ENCODE results near the gene FHOD3. TPM values are rescaled to one million over a fixed set of nuclear protein-coding genes. Genes with fewer than 3 reads are reported as not detected.

FHOD3 gene
- total RNA-seq, 1 donor from 2014 or later: 5.9 TPM

DNA sequence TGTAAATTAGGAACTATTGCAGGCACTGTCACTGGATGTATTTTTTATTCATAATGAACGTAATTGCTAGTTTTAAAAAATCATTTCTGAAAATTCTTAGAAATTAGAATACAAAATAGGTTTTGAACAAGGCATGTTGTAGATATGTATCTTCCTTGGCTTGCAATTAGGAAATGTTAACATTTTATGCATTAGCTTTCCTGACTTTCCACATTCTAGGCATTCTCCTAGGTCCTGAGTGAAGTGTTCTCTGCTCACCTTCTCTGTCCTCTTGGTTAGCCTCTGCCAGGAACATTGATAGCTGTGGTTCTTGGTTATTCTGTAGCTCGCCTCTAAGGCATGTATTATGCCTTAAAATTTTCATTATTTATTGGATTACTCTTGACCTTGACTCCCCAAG lies 130.3 kb downstream of the FHOD3 start:
- Mint-ChIP-seq H3K27ac (ENCODE audit: unreplicated experiment) (no peak overlapping the region), H3K4me1 (ENCODE audit: low read depth, unreplicated experiment) (no peaks in the 10 kb centered on the region), H3K9me3 (ENCODE audit: unreplicated experiment) (no peaks in the 10 kb centered on the region), H3K4me3 (ENCODE audit: unreplicated experiment) (no peak overlapping the region), H3K36me3 (ENCODE audit: low read depth, unreplicated experiment) (no peaks in the 10 kb centered on the region), H3K27me3 (ENCODE audit: low read depth, unreplicated experiment) (no peaks in the 10 kb centered on the region)
- Histone ChIP-seq H3K27me3 (ENCODE audit: insufficient read depth, low read length) (no peaks in the 10 kb centered on the region), H3K27ac (ENCODE audit: low read depth, low read length) (no peak overlapping the region), H3K36me3 (ENCODE audit: insufficient read depth, low read length) (no peaks in the 10 kb centered on the region), H3K4me3 (ENCODE audit: insufficient read depth, low read depth, low read length) (no peak overlapping the region), H3K4me1 (ENCODE audit: insufficient read depth, low read length) (no peaks in the 10 kb centered on the region), H3K9ac (ENCODE audit: low read length) (no peak overlapping the region), H3K9me3 (ENCODE audit: insufficient read depth, low read depth, low read length) (no peaks in the 10 kb centered on the region), H2AFZ (ENCODE audit: low read depth, low read length) (no peak overlapping the region), H3K79me2 (ENCODE audit: insufficient read depth, low read length) (no peaks in the 10 kb centered on the region), H3K4me2 (ENCODE audit: low read length) (no peak overlapping the region), H4K20me1 (ENCODE audit: insufficient read depth, low read length) (peaks cover 4% of the 10 kb centered on the region)
- DNase-seq (ENCODE audit: low read depth): no peak
- TF ChIP-seq EZH2 (IDR thresholded peaks at IDR 0.05; ENCODE audit: insufficient read depth, low read length): no peak
- TF ChIP-seq, protein P1, sequence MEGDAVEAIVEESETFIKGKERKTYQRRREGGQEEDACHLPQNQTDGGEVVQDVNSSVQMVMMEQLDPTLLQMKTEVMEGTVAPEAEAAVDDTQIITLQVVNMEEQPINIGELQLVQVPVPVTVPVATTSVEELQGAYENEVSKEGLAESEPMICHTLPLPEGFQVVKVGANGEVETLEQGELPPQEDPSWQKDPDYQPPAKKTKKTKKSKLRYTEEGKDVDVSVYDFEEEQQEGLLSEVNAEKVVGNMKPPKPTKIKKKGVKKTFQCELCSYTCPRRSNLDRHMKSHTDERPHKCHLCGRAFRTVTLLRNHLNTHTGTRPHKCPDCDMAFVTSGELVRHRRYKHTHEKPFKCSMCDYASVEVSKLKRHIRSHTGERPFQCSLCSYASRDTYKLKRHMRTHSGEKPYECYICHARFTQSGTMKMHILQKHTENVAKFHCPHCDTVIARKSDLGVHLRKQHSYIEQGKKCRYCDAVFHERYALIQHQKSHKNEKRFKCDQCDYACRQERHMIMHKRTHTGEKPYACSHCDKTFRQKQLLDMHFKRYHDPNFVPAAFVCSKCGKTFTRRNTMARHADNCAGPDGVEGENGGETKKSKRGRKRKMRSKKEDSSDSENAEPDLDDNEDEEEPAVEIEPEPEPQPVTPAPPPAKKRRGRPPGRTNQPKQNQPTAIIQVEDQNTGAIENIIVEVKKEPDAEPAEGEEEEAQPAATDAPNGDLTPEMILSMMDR (IDR thresholded peaks at IDR 0.05; ENCODE audit: insufficient read depth, low read depth, low read length): no peak
- no peak for FAIRE-seq

DNA sequence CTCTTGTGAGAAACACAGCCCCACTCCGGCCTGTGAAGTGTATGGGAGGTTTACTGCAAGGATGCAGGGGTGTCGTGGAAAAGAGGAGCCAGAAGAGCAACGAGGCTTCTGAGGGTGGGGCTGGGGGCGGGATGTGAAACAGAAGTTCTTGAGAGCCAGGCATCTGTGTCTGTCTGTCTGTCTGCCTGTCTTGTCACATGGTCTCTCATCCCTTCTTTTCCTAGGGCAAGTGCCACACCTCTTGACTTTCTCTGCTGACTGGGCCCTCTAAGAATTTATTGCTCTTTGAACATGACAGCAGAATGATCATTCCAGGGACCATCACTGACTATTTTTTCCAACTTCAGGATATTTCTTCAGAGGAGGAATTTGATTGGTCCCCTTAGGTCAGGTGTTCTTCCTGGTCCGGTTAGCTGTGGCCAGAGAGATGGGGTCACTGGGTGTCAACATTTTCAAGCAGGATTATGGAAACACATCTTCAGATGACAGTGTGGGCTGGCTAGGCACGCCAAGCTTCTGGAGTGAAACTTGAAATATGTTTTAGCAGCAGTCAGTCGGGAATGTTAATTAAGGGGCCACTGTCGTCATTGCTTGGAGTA lies 131.0 kb downstream of the FHOD3 start:
- H3K4me3 ChIP-seq (ENCODE audit: insufficient read depth, low read depth, low read length): no peak overlapping the region
- H2AFZ ChIP-seq (ENCODE audit: low read depth, low read length): no peak overlapping the region
- H3K4me1 ChIP-seq (ENCODE audit: insufficient read depth, low read length): no peaks in the 10 kb centered on the region
- Mint-ChIP-seq H3K36me3 (ENCODE audit: low read depth, unreplicated experiment) (no peaks in the 10 kb centered on the region), H3K27ac (ENCODE audit: unreplicated experiment) (no peak overlapping the region), H3K4me3 (ENCODE audit: unreplicated experiment) (no peak overlapping the region), H3K27me3 (ENCODE audit: low read depth, unreplicated experiment) (no peaks in the 10 kb centered on the region), H3K9me3 (ENCODE audit: unreplicated experiment) (no peaks in the 10 kb centered on the region), H3K4me1 (ENCODE audit: low read depth, unreplicated experiment) (no peaks in the 10 kb centered on the region)
- no peaks in the 10 kb centered on the region for H3K79me2 ChIP-seq (ENCODE audit: insufficient read depth, low read length)
- no peaks in the 10 kb centered on the region for H3K27me3 ChIP-seq (ENCODE audit: insufficient read depth, low read length)
- H3K27ac ChIP-seq (ENCODE audit: low read depth, low read length): no peak overlapping the region
- DNase-seq (ENCODE audit: low read depth) (no peak), FAIRE-seq (no peak)
- H3K9ac ChIP-seq (ENCODE audit: low read length): no peak overlapping the region
- no peak for TF ChIP-seq EZH2 (IDR thresholded peaks at IDR 0.05; ENCODE audit: insufficient read depth, low read length)
- H3K4me2 ChIP-seq (ENCODE audit: low read length): no peak overlapping the region
- peaks cover 4% of the 10 kb centered on the region for H4K20me1 ChIP-seq (ENCODE audit: insufficient read depth, low read length)
- no peaks in the 10 kb centered on the region for H3K9me3 ChIP-seq (ENCODE audit: insufficient read depth, low read depth, low read length)
- H3K36me3 ChIP-seq (ENCODE audit: insufficient read depth, low read length): no peaks in the 10 kb centered on the region

DNA sequence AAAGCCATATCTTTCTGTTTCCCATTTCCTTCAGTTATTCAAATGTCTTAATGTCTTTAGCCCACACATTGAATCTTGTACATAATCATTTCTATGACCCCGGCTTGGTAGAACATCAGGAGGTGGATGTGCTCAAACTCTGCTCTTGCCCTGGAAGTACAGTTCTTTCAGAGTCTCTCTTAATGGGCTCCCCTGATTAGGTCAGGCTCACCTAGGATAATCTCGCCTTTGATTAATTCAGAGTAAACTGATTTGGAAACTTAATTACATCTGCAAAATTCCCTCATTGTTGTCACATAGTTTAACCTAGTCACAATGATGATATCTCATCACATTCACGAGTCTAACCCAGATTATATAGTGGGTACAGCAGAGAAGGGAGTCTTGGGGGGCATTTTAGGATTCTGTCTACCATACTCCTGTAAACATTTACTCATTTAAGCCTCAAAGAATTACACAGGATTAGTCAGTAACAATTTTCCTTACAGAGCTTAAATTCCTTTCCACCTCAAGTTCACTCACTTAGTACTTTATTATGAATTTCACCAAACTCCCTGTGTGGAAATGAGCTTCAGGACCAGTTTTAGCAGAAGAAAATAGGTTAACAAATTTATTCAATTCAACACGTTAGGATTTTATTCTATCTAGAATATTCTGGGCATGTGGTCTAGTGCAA lies 135.5 kb downstream of the FHOD3 start:
- Histone ChIP-seq H3K79me2 (ENCODE audit: insufficient read depth, low read length) (peaks cover 4% of the 10 kb centered on the region), H3K4me1 (ENCODE audit: insufficient read depth, low read length) (no peaks in the 10 kb centered on the region), H3K27ac (ENCODE audit: low read depth, low read length) (no peak overlapping the region), H3K4me2 (ENCODE audit: low read length) (no peak overlapping the region), H3K4me3 (ENCODE audit: insufficient read depth, low read depth, low read length) (no peak overlapping the region), H3K36me3 (ENCODE audit: insufficient read depth, low read length) (no peaks in the 10 kb centered on the region), H2AFZ (ENCODE audit: low read depth, low read length) (no peak overlapping the region), H3K9ac (ENCODE audit: low read length) (no peak overlapping the region), H3K27me3 (ENCODE audit: insufficient read depth, low read length) (no peaks in the 10 kb centered on the region), H4K20me1 (ENCODE audit: insufficient read depth, low read length) (no peaks in the 10 kb centered on the region), H3K9me3 (ENCODE audit: insufficient read depth, low read depth, low read length) (no peaks in the 10 kb centered on the region)
- no peaks in the 10 kb centered on the region for H3K27me3 Mint-ChIP-seq (ENCODE audit: low read depth, unreplicated experiment)
- H3K4me3 Mint-ChIP-seq (ENCODE audit: unreplicated experiment): no peak overlapping the region
- H3K36me3 Mint-ChIP-seq (ENCODE audit: low read depth, unreplicated experiment): no peaks in the 10 kb centered on the region
- DNase-seq (ENCODE audit: low read depth) (no peak), FAIRE-seq (no peak)
- H3K4me1 Mint-ChIP-seq (ENCODE audit: low read depth, unreplicated experiment): no peaks in the 10 kb centered on the region
- no peak overlapping the region for H3K27ac Mint-ChIP-seq (ENCODE audit: unreplicated experiment)
- H3K9me3 Mint-ChIP-seq (ENCODE audit: unreplicated experiment): no peaks in the 10 kb centered on the region
- TF ChIP-seq, protein P1 (IDR thresholded peaks at IDR 0.05; ENCODE audit: insufficient read depth, low read depth, low read length): no peak
- no peak for TF ChIP-seq EZH2 (IDR thresholded peaks at IDR 0.05; ENCODE audit: insufficient read depth, low read length)
